ENCODE results near the gene PCNX4. TPM values are rescaled to one million over a fixed set of nuclear protein-coding genes. Genes with fewer than 3 reads are reported as not detected.

Gene PCNX4
- total and polyA plus RNA-seq, 2 experiments from 2014 or later, result 39.7 to 129 TPM

- no peaks in the 10 kb centered on the region for H3K4me1 ChIP-seq (ENCODE audit: low read depth)
- peak in 1 of 2 donors; percentile 15 for DNase-seq (ENCODE audit: low read depth in 1 of 2, low spot score in 1 of 2)
- H3K4me3 ChIP-seq, result no peak overlapping the region
- peak; percentile 9 for TF ChIP-seq CTCF (IDR thresholded peaks at IDR 0.05; ENCODE audit: low read depth, low read length)
- no peaks in the 10 kb centered on the region for H3K9me3 ChIP-seq (ENCODE audit: low read depth)
- no peak overlapping the region for H3K27ac ChIP-seq
- H3K36me3 ChIP-seq, result no peaks in the 10 kb centered on the region
- no peaks in the 10 kb centered on the region for H3K27me3 ChIP-seq
Measured at GRCh38 chr14:60188115-60188514, 96.4 kb downstream of the PCNX4 start.

- Histone ChIP-seq H3K27ac (no peak overlapping the region), H3K4me1 (ENCODE audit: low read depth) (no peaks in the 10 kb centered on the region), H3K9me3 (ENCODE audit: low read depth) (no peaks in the 10 kb centered on the region), H3K36me3 (no peaks in the 10 kb centered on the region), H3K4me3 (no peak overlapping the region), H3K27me3 (no peaks in the 10 kb centered on the region)
- no peak for TF ChIP-seq CTCF (IDR thresholded peaks at IDR 0.05; ENCODE audit: low read depth, low read length)
- DNase-seq (ENCODE audit: low read depth in 1 of 2, low spot score in 1 of 2), result no peak
Measured at GRCh38 chr14:60188696-60189095, 97.0 kb downstream of the PCNX4 start.

GRCh38 chr14:60189923-60190840 lies 98.5 kb downstream of the PCNX4 start:
- Histone ChIP-seq H3K27me3 (no peaks in the 10 kb centered on the region), H3K4me3 (no peak overlapping the region), H3K27ac (no peak overlapping the region), H3K4me1 (ENCODE audit: low read depth) (no peaks in the 10 kb centered on the region), H3K36me3 (no peaks in the 10 kb centered on the region), H3K9me3 (ENCODE audit: low read depth) (no peaks in the 10 kb centered on the region)
- TF ChIP-seq CTCF (IDR thresholded peaks at IDR 0.05; ENCODE audit: low read depth, low read length), result no peak
- no peak for DNase-seq (ENCODE audit: low read depth in 1 of 2, low spot score in 1 of 2)

- H3K27me3 ChIP-seq, result no peaks in the 10 kb centered on the region
- H3K4me3 ChIP-seq, result no peak overlapping the region
- no peak overlapping the region for H3K27ac ChIP-seq
- no peaks in the 10 kb centered on the region for H3K9me3 ChIP-seq (ENCODE audit: low read depth)
- TF ChIP-seq CTCF (IDR thresholded peaks at IDR 0.05; ENCODE audit: low read depth, low read length), result no peak
- no peaks in the 10 kb centered on the region for H3K4me1 ChIP-seq (ENCODE audit: low read depth)
- no peaks in the 10 kb centered on the region for H3K36me3 ChIP-seq
- no peak for DNase-seq (ENCODE audit: low read depth in 1 of 2, low spot score in 1 of 2)
Measured at GRCh38 chr14:60195179-60195810, 103.6 kb downstream of the PCNX4 start.

GRCh38 chr14:60196291-60196690 lies 104.6 kb downstream of the PCNX4 start:
- no peaks in the 10 kb centered on the region for H3K27me3 ChIP-seq
- DNase-seq (ENCODE audit: low read depth in 1 of 2, low spot score in 1 of 2), result no peak
- no peaks in the 10 kb centered on the region for H3K36me3 ChIP-seq
- H3K27ac ChIP-seq, result no peak overlapping the region
- TF ChIP-seq CTCF (IDR thresholded peaks at IDR 0.05; ENCODE audit: low read depth, low read length), result no peak
- H3K9me3 ChIP-seq (ENCODE audit: low read depth), result no peaks in the 10 kb centered on the region
- no peaks in the 10 kb centered on the region for H3K4me1 ChIP-seq (ENCODE audit: low read depth)
- H3K4me3 ChIP-seq, result no peak overlapping the region
